Skeletal muscle tissue (tissue), 4 donors: Measurements from ENCODE around the gene RELA. TPM values are rescaled to one million over a fixed set of nuclear protein-coding genes. Genes with fewer than 3 reads are reported as not detected.
A peak's percentile ranks its signal among the peaks of the same experiment; 100 is the strongest.
"Not testable (repeated sequence)": the region's sequence is repeated elsewhere in the genome, so short reads cannot be mapped to it uniquely, and the experiment has no call there.

Experiments
- H3K27ac ChIP-seq: one replicate; pipeline ENCODE4 v1.7.0; 2013; ENCODE audit warnings: mild to moderate bottlenecking, low read depth, low read length, inconsistent platforms
- H3K27me3 ChIP-seq, 3 donors: one replicate each; pipeline ENCODE4 v1.7.0; 2013; ENCODE audit warnings: low read length in 3 of 3; ENCODE audit not compliant: control insufficient read depth in 3 of 3, insufficient read depth in 3 of 3
- H3K36me3 ChIP-seq, 3 donors: one replicate each; pipeline ENCODE4 v1.7.0; 2013; ENCODE audit warnings: low read length in 3 of 3; ENCODE audit not compliant: control insufficient read depth in 3 of 3, insufficient read depth in 3 of 3
- H3K4me1 ChIP-seq, 3 donors: one replicate each; pipeline ENCODE4 v1.7.0; 2013; ENCODE audit warnings: low read length in 3 of 3, mild to moderate bottlenecking in 3 of 3; ENCODE audit not compliant: control insufficient read depth in 3 of 3, insufficient read depth in 3 of 3
- H3K4me3 ChIP-seq, 3 donors: one replicate each; pipeline ENCODE4 v1.7.0; 2013; ENCODE audit warnings: low read length in 3 of 3
- H3K9ac ChIP-seq, 3 donors: one replicate each; pipeline ENCODE4 v1.7.0; 2013; ENCODE audit warnings: low read length in 3 of 3, mild to moderate bottlenecking in 3 of 3, moderate library complexity in 2 of 3, low read depth in 1 of 3
- H3K9me3 ChIP-seq, 3 donors: one replicate each; pipeline ENCODE4 v1.7.0; 2013; ENCODE audit warnings: low read length in 3 of 3; ENCODE audit not compliant: control insufficient read depth in 3 of 3
- total RNA-seq: library from RNA; depleted of rRNA; stranded (reverse); fragments of >200 nt; gene quantifications from one replicate; pipeline ENCODE4 v1.2.3, GENCODE V29; 2014
- donor health status: Osteomylitis.

Gene RELA
- total RNA-seq, 1 donor from 2014 or later, result 13.0 TPM

DNA sequence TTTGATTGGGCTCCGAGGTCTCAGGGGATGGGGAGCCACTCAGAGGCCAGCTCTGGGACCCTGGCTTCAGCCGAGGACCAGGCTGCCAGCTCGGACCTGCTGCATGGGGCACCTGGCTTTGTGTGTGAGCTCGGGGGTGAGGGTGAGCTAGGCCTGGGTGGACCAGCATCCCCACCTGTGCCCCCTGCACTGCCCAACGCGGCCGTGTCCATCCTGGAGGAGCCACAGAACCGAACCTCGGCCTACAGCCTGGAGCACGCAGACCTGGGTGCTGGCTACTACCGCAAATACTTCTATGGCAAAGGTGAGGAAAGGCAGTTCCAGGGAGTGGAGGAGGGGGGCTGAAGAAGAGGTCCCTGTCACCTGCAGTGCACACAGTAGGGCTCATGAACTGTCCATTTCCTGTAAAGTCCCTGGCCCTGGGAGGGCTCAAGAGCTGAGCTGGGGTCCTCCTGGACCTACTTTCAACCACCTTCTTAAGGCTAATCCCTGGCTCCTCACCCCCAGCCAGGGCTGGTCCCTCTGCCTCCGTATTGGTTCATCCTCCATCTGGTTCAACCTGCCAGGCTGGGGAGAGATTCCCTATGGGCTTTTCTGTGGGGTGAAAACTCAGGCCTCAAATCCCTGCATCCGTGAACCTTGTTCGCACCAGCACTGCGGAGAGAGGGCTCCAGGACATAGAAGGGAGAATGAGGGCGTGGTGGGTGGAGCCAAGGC lies 21.3 kb downstream of the RELA start:
- Histone ChIP-seq H3K9ac (peak overlapping the region in 1 of 3 donors; percentile 8), H3K27ac (peak overlapping the region; percentile 68), H3K4me3 (peak overlapping the region in 1 of 3 donors; percentile 24), H3K36me3 (peaks cover 0 to 23% (median 20%) of the 10 kb centered on the region in 3 donors), H3K4me1 (peaks cover 31 to 35% (median 33%) of the 10 kb centered on the region in 3 donors), H3K27me3 (peaks cover 0 to 8% (median 4%) of the 10 kb centered on the region in 3 donors), H3K9me3 (no peaks in the 10 kb centered on the region)

DNA sequence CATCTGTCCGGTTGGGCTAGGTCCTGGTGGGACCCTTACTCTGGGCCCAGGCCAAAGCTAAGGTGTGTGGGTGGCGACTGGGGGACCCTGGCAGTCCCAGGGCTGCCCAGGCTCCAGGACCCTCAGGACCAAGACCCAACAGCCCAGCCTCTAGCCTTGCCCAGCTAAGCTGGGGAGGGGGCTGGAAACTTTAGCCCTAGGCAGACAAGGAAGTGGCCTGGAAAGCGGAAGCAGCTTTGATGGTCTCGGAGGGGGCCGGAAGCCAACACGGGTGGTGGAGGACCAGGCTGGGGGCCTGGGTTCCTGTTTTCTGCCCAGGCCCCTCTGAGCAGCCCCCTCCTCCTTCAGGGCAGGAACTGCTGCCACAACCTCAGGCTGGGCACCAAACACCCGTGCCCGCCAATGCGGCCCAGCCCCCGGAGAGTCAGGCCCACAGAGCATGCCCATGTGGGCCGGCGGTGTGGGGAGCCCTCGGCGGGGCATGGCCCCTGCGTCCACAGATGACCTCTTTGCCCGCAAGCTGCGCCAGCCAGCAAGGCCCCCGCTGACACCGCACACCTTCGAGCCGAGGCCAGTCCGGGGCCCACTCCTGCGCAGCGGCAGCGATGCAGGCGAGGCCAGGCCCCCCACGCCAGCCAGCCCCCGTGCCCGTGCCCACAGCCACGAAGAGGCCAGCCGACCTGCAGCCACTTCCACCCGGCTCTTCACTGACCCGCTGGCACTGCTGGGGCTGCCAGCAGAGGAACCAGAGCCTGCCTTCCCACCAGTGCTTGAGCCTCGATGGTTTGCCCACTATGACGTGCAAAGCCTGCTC lies 22.0 kb downstream of the RELA start:
- Histone ChIP-seq H3K27ac (peak overlapping the region; percentile 68), H3K9ac (peak overlapping the region in 2 of 3 donors; percentile 38 to 45), H3K27me3 (peaks cover 0 to 1% (median 0%) of the 10 kb centered on the region in 3 donors), H3K36me3 (peaks cover 6 to 26% (median 24%) of the 10 kb centered on the region in 3 donors), H3K4me1 (peaks cover 31 to 35% (median 33%) of the 10 kb centered on the region in 3 donors), H3K4me3 (peak overlapping the region in 1 of 3 donors; percentile 29), H3K9me3 (no peaks in the 10 kb centered on the region)

DNA sequence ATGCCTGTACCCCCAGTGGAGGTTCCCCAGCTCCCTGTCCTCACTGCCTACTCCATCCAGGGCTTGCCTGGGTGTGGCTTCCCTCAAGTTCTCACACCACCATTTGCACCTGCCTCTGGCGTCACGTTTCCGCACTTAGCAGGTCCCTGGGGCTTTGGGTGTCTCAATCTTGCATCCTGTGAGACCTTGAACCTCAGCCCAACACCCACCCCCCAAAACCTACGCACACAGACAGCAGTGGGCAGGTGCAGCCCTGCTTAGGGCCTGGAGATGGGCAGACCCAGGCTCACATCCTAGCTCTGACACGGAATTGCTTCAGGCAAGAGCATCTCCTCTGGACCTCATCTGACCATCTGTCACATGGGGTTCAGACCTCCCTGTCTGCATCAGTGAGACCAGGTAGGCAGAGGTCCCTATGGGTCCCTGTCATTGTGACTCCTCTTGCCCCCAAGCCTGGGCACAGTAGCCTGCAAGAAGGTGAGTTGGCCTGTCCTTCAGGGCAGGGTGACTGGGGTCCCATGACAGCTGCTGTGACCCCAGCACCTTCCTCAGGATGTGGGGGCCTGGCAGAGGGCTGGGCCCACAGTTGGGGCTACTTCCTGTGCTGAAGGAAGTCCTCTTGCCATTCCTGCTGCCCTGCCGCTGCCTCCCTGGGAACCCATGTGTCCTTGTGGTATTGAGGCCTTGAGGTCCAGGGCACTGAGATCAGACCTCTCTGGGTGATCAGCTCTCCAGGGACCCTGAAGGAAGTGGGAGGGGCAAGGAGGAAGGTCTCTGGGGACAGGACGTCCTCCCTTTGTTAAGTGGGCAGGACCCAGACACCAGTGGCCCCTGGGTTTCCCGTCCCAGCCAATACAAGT lies 22.9 kb downstream of the RELA start:
- Histone ChIP-seq H3K4me3 (peak overlapping the region in 1 of 3 donors; percentile 41), H3K36me3 (peaks cover 15 to 32% (median 28%) of the 10 kb centered on the region in 3 donors), H3K4me1 (peaks cover 31 to 34% (median 33%) of the 10 kb centered on the region in 3 donors), H3K9me3 (no peaks in the 10 kb centered on the region), H3K27ac (peak overlapping the region; percentile 68), H3K27me3 (no peaks in the 10 kb centered on the region), H3K9ac (peak overlapping the region in 2 of 3 donors; percentile 38 to 45)

DNA sequence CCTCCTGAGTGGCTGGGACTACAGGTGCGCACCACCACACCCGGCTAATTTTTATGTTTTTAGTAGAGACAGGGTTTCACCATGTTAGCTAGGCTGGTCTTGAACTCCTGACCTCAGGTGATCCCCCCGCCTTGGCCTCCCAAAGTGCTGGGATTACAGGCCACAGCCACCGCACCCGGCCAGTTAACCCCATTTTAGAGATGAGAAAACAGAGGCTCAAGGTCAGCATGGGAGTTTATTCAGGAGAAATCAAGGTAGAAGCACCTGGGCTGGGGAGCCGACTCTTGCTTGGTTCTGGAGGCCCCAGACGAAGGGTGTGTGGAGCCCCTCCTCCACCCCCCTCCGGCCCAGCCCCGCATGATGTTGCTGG lies 23.5 kb downstream of the RELA start:
- peaks cover 21 to 36% (median 33%) of the 10 kb centered on the region in 3 donors for H3K36me3 ChIP-seq
- not testable (repeated sequence) for H3K9me3 ChIP-seq, H3K27ac ChIP-seq, H3K27me3 ChIP-seq, H3K4me3 ChIP-seq, H3K9ac ChIP-seq
- H3K4me1 ChIP-seq, result peaks cover 31 to 34% (median 33%) of the 10 kb centered on the region in 3 donors

DNA sequence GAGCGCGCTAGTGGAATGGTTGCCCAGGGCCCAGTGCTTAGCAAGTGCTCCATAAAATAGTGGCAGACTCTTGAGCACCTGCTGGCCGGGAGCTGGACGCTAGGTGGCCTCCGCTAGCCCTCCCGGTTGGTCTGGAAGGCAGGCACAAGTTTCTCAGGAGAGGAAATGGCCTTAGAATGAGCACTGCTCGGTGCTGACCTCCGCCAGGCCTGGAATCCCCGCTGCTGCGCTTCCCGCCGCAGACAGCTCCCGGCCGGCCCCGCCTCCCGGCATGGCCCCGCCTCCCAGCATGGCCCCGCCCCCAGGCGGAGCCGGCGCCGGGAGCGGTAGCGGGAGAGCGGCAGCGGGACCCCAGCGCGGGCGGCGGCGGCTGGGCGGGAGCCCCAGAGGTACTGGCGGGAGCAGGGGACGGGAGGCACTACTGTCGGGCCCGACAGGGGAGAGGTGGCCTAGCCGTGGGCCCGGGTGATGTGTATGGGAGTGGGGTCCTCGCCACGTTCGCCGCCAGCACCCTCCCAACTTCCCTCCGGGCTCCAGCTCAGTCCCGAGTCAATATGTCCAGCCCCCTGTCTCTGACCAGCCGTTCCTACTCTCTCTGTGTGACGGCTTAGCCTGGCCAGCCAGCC lies 24.8 kb downstream of the RELA start, which contains the start of gene SIPA1:
SIPA1 (plus strand) TSS at position 308 of the 626 bp plus-strand sequence. CDS start 2,821 bp downstream, outside the sequence.
- peak within 1 kb of the TSS; percentile 76 to 85 (median 80) for H3K4me3 ChIP-seq
- no peaks in the 10 kb centered on the region for H3K9me3 ChIP-seq
- peak within 1 kb of the TSS; percentile 83 for H3K27ac ChIP-seq
- peaks cover 31 to 34% (median 33%) of the 10 kb centered on the region in 3 donors for H3K4me1 ChIP-seq
- peaks cover 24 to 41% (median 37%) of the 10 kb centered on the region in 3 donors for H3K36me3 ChIP-seq
- peak within 1 kb of the TSS; percentile 74 to 83 (median 82) for H3K9ac ChIP-seq
- H3K27me3 ChIP-seq, result no peaks in the 10 kb centered on the region

DNA sequence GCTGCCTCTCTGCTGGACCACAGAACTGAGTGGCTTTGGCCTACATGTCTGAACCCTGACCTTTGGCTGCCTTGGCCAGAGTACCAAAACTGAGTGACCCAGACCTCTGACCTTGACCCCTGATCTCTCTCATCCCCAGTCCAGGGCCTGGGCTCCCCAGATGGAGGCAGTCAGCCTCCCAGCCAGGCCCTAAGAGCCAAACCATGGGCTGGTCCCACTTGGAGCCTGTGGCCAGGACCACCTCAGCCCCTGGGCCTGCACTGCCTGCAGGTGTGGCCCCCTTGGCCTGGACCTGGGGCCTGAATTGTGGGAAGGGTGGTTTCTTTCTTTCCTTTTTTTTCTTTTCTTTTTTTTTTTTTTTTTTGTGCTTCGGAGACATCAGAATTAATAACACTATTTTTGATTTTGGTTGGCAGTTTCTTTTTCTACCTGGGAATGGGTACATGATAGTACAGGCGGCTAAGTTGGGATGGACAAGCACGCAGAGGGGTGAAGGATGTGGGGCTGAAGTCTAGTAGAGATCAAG lies 25.6 kb downstream of the RELA start:
- peaks cover 24 to 38% (median 37%) of the 10 kb centered on the region in 3 donors for H3K36me3 ChIP-seq
- no peak overlapping the region for H3K4me3 ChIP-seq
- H3K4me1 ChIP-seq, result peaks cover 31 to 34% (median 33%) of the 10 kb centered on the region in 3 donors
- no peaks in the 10 kb centered on the region for H3K27me3 ChIP-seq
- H3K9ac ChIP-seq, result peak overlapping the region in 2 of 3 donors; percentile 53 to 57
- H3K27ac ChIP-seq, result peak overlapping the region; percentile 83
- no peaks in the 10 kb centered on the region for H3K9me3 ChIP-seq

DNA sequence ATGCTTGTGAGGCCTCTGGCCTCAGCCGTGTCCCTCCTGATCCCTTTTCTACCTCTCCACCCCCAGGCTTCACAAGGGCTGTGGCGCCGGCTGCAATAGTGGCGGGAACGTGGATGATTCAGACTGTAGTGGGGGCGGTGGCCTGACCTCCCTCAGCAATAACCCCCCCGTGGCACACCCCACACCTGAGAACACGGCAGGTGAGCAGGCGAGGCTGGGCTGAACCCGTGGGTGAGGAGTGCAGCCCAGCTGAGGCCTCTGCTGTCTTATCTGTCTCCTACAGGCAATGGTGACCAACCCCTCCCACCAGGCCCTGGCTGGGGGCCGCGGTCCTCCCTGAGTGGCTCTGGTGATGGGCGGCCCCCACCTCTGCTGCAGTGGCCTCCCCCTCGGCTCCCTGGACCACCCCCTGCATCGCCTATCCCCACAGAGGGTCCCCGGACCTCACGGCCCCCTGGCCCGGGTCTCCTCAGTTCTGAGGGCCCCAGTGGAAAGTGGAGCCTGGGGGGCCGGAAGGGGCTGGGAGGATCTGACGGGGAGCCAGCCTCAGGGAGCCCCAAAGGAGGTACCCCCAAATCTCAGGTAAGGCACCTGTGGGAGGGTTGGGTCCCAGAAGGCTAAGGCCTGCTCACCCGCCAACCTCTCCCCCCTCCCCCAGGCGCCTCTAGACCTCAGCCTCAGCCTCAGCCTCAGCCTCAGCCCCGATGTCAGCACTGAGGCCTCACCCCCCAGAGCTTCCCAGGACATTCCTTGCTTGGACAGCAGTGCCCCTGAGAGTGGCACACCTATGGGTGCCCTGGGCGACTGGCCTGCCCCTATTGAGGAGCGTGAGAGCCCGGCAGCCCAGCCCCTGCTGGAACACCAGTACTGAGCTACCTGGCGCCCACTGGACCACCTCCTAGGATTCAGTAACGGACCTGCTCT lies 26.3 kb downstream of the RELA start:
- no peak overlapping the region for H3K4me3 ChIP-seq
- no peak overlapping the region for H3K9ac ChIP-seq
- no peaks in the 10 kb centered on the region for H3K27me3 ChIP-seq
- H3K4me1 ChIP-seq, result peaks cover 28 to 33% (median 30%) of the 10 kb centered on the region in 3 donors
- H3K9me3 ChIP-seq, result no peaks in the 10 kb centered on the region
- H3K27ac ChIP-seq, result no peak overlapping the region
- peaks cover 30 to 40% (median 38%) of the 10 kb centered on the region in 3 donors for H3K36me3 ChIP-seq

DNA sequence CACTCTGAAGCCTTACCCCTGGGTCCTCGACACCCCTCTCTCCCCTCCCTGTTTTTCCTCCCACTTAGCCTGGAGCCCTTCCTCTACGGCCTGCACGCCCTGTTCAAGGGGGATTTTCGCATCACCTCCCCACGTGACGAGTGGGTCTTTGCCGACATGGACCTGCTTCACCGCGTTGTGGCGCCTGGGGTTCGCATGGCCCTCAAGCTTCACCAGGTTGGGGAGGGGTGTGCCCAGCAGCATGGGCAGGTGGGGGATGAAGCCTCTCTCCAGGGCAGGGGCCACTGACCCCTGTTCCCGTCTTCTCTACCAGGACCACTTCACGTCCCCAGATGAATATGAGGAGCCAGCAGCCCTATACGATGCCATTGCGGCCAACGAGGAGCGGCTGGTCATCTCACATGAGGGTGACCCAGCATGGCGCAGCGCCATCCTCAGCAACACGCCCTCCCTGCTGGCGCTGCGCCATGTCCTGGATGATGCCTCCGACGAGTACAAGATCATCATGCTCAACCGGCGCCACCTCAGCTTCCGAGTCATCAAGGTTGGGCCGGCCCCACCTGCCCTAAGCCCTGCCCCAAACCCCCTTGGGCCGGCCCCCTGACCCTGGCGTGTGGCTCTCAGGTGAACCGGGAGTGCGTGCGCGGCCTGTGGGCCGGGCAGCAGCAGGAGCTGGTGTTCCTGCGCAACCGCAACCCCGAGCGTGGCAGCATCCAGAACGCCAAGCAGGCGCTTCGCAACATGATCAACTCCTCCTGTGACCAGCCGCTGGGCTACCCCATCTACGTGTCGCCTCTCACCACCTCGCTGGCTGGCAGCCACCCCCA lies 27.6 kb downstream of the RELA start:
- Histone ChIP-seq H3K36me3 (peaks cover 41 to 48% (median 46%) of the 10 kb centered on the region in 3 donors), H3K4me1 (peaks cover 23 to 26% (median 25%) of the 10 kb centered on the region in 3 donors), H3K9me3 (no peaks in the 10 kb centered on the region), H3K9ac (no peak overlapping the region), H3K4me3 (no peak overlapping the region), H3K27ac (no peak overlapping the region), H3K27me3 (no peaks in the 10 kb centered on the region)
